PC-3 (cell line): ENCODE measurements around the gene CBFA2T3. TPM values are rescaled to one million over a fixed set of nuclear protein-coding genes. Genes with fewer than 3 reads are reported as not detected.

Experiments used
- ATAC-seq: fragments of 200-7000 bp; cut with Tn5 transposase; 2 replicates; pipeline ENCODE4 v1.9.1; 2020; ENCODE audit warnings: mild to moderate bottlenecking, moderate library complexity
- BruUV-seq: library from RNA; stranded (reverse); fragments of 400-500 nt; replicated peaks from 2 replicates; lab custom pipeline; 2021; lab: Mats Ljungman, UMichigan
- CTCF ChIA-PET: fragments of 300-600 bp; sonication (Branson Sonifier 250); formaldehyde crosslinking; loops from one replicate; lab custom pipeline; 2022; ENCODE audit warnings: antibody characterized with exemption; lab: Charles Lee
- POLR2A ChIA-PET: fragments of 300-600 bp; sonication (Branson Sonifier 250); formaldehyde crosslinking; loops from one replicate; lab custom pipeline; 2022; ENCODE audit warnings: antibody characterized with exemption; ENCODE audit not compliant: unreplicated experiment; lab: Charles Lee
- DNase-seq: peaks from one replicate; pipeline ENCODE4 v3.0.0-alpha.2; 2015
- H2AFZ ChIP-seq: fragments of 300-600 bp; sonication (generic); 2 replicates; pipeline ENCODE4 v1.6.0; 2016; ENCODE audit warnings: antibody characterized with exemption, low read length
- H3F3A ChIP-seq: fragments of 300-600 bp; sonication (generic); one replicate; pipeline ENCODE4 v1.6.0; 2017; ENCODE audit warnings: antibody characterized with exemption, low read length, control low read depth, mild to moderate bottlenecking; ENCODE audit not compliant: unreplicated experiment
- H3K27ac ChIP-seq: fragments of 300-600 bp; sonication (generic); 2 replicates; pipeline ENCODE4 v1.5.1; 2016; ENCODE audit warnings: mild to moderate bottlenecking, low read length
- H3K27me3 ChIP-seq: fragments of 300-600 bp; sonication (generic); 2 replicates; pipeline ENCODE4 v1.6.1; 2016; ENCODE audit warnings: low read length, mixed read lengths
- H3K36me3 ChIP-seq: fragments of 300-600 bp; sonication (generic); 2 replicates; pipeline ENCODE4 v1.6.1; 2016; ENCODE audit warnings: low read depth, mixed run types, low read length, mixed read lengths
- H3K4me1 ChIP-seq: fragments of 300-600 bp; sonication (generic); 2 replicates; pipeline ENCODE4 v1.5.1; 2016; ENCODE audit warnings: low read length; ENCODE audit not compliant: insufficient read depth
- H3K4me2 ChIP-seq: fragments of 300-600 bp; sonication (generic); 2 replicates; pipeline ENCODE4 v1.6.0; 2016; ENCODE audit warnings: low read length
- H3K4me3 ChIP-seq: fragments of 300-600 bp; sonication (generic); 2 replicates; pipeline ENCODE4 v1.5.1; 2016; ENCODE audit warnings: mild to moderate bottlenecking, low read length, mixed read lengths
- H3K79me2 ChIP-seq: fragments of 300-600 bp; sonication (generic); 2 replicates; pipeline ENCODE4 v1.6.1; 2017; ENCODE audit warnings: low read length, mixed read lengths
- H3K9ac ChIP-seq: fragments of 300-600 bp; sonication (generic); 2 replicates; pipeline ENCODE4 v1.6.0; 2016; ENCODE audit warnings: mild to moderate bottlenecking, low read length
- H3K9me2 ChIP-seq: fragments of 300-600 bp; sonication (generic); replicated peaks from 2 replicates; pipeline ENCODE4 v1.6.1; 2016; ENCODE audit warnings: mixed run types, low read length, mixed read lengths
- H3K9me3 ChIP-seq: fragments of 300-600 bp; sonication (generic); 2 replicates; pipeline ENCODE4 v1.6.1; 2016; ENCODE audit warnings: low read length, mixed read lengths
- H4K20me1 ChIP-seq: fragments of 300-600 bp; sonication (generic); 2 replicates; pipeline ENCODE4 v1.6.1; 2016; ENCODE audit warnings: low read length, mixed read lengths
- CTCF ChIP-seq: fragments of 300-600 bp; sonication (generic); conservative IDR thresholded peaks from 2 replicates; pipeline ENCODE4 v1.5.1; 2017; ENCODE audit warnings: antibody characterized with exemption, low read depth, mild to moderate bottlenecking, low read length
- EZH2 ChIP-seq: fragments of 300-600 bp; sonication (generic); IDR thresholded peaks from one replicate; pipeline ENCODE4 v1.6.1; 2017; ENCODE audit warnings: antibody characterized with exemption, mild to moderate bottlenecking, low read length; ENCODE audit not compliant: unreplicated experiment
- EZH2phosphoT487 ChIP-seq: fragments of 300-600 bp; sonication (generic); IDR thresholded peaks from 2 replicates; pipeline ENCODE4 v1.6.1; 2018; ENCODE audit warnings: mild to moderate bottlenecking, antibody characterized with exemption, low read length, borderline replicate concordance
- intact Hi-C: fragments of 100-400 bp; cut with micrococcal nuclease; formaldehyde crosslinking; loops from 2 replicates; pipeline ENCODE4 v1.9.0; 2023
- total RNA-seq: library from RNA; depleted of rRNA; stranded (reverse); fragments of >200 nt; gene quantifications from 2 replicates; pipeline ENCODE4 v1.2.3, GENCODE V29; 2014

CBFA2T3 gene
- total RNA-seq, 1 experiment from 2014 or later: not detected

GRCh38 chr16:88976366-88977017, 515 bp downstream of the CBFA2T3 start:
- intact Hi-C loops: no loop called here
- no peaks in the 10 kb centered on the region for H3K79me2 ChIP-seq
- ChIA-PET POLR2A (no interaction called here), CTCF (no interaction called here)
- no peak overlapping the region for H2AFZ ChIP-seq
- H3F3A ChIP-seq: no peaks in the 10 kb centered on the region
- no peaks in the 10 kb centered on the region for H4K20me1 ChIP-seq
- no peaks in the 10 kb centered on the region for H3K9me3 ChIP-seq
- H3K36me3 ChIP-seq: no peaks in the 10 kb centered on the region
- DNase-seq (no peak), ATAC-seq (no peak)
- BruUV-seq: no TSS peak
- no peak overlapping the region for H3K4me3 ChIP-seq
- no peaks in the 10 kb centered on the region for H3K9me2 ChIP-seq
- no peak overlapping the region for H3K27ac ChIP-seq
- no peak overlapping the region for H3K4me2 ChIP-seq
- no peaks in the 10 kb centered on the region for H3K27me3 ChIP-seq
- no peak for TF ChIP-seq EZH2phosphoT487
- no peak for TF ChIP-seq CTCF
- no peak for TF ChIP-seq EZH2
- no peak overlapping the region for H3K9ac ChIP-seq
- no peaks in the 10 kb centered on the region for H3K4me1 ChIP-seq

GRCh38 chr16:88975511-88976061, 1.4 kb downstream of the CBFA2T3 start:
- Histone ChIP-seq H2AFZ (no peak overlapping the region), H3F3A (no peaks in the 10 kb centered on the region), H3K4me2 (no peak overlapping the region), H3K27ac (no peak overlapping the region), H3K9me2 (no peaks in the 10 kb centered on the region), H3K27me3 (no peaks in the 10 kb centered on the region), H3K4me3 (no peak overlapping the region), H3K79me2 (no peaks in the 10 kb centered on the region), H4K20me1 (no peaks in the 10 kb centered on the region), H3K36me3 (no peaks in the 10 kb centered on the region), H3K4me1 (no peaks in the 10 kb centered on the region), H3K9ac (no peak overlapping the region), H3K9me3 (no peaks in the 10 kb centered on the region)
- ATAC-seq (no peak; the same call in 1 of the 2 replicates), DNase-seq (no peak)
- TF ChIP-seq EZH2phosphoT487 (no peak), EZH2 (no peak), CTCF (no peak)
- intact Hi-C loops: no loop called here
- BruUV-seq: no TSS peak
- CTCF ChIA-PET: no interaction called here
- POLR2A ChIA-PET: no interaction called here

GRCh38 chr16:88974916-88975215, 2.1 kb downstream of the CBFA2T3 start:
- no peak overlapping the region for H3K4me2 ChIP-seq
- H3K27me3 ChIP-seq: no peaks in the 10 kb centered on the region
- no TSS peak for BruUV-seq
- no peaks in the 10 kb centered on the region for H3K4me1 ChIP-seq
- no peak overlapping the region for H3K9ac ChIP-seq
- no peak overlapping the region for H3K4me3 ChIP-seq
- H4K20me1 ChIP-seq: no peaks in the 10 kb centered on the region
- H3K9me3 ChIP-seq: no peaks in the 10 kb centered on the region
- no peaks in the 10 kb centered on the region for H3K9me2 ChIP-seq
- no peaks in the 10 kb centered on the region for H3K36me3 ChIP-seq
- TF ChIP-seq EZH2 (no peak), CTCF (no peak), EZH2phosphoT487 (no peak)
- ChIA-PET CTCF (no interaction called here), POLR2A (no interaction called here)
- no peak overlapping the region for H3K27ac ChIP-seq
- no peaks in the 10 kb centered on the region for H3F3A ChIP-seq
- no peaks in the 10 kb centered on the region for H3K79me2 ChIP-seq
- intact Hi-C loops: no loop called here
- ATAC-seq (no peak), DNase-seq (no peak)
- H2AFZ ChIP-seq: no peak overlapping the region
